ENCODE measurements around the gene YPEL2. TPM values are rescaled to one million over a fixed set of nuclear protein-coding genes. Genes with fewer than 3 reads are reported as not detected.
A peak's percentile ranks its signal among the peaks of the same experiment; 100 is the strongest.

Gene YPEL2
- polyA plus RNA-seq, 1 experiment, result 9.2 TPM

DNA sequence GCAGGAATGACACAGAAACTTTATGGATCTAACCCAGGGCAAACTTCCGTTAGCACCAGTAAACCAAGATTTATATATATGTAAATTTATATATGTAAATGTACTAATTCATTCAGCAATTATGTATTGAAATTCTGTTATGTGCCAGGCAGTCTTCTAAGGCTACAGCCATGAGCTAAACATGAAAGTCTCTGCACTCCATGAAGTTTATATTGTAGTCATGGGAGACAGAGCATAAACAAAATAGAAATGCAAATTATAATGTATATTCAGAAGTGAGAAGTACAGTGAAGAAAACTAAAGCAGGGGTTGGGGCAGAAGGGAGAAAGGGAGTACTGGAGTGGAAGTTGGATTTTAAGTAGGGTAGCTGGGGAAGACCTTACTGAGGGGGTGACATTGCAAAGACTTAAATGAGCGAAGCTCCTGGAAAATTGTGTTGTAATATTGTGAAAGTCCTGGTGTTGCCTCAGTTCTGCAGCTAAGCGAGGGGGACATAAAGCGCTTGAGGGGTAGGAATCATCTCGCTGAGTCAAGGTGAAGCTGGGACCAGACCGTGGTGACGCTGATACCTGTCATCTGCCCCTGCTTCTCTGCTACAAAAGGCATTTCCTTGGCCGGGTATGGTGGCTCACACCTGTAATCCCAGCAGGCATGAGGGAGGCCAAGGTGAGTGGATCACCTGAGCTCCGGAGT, 64.8 kb downstream of the YPEL2 start:
- DNase-seq (ENCODE audit: low read depth), result no peak
- Histone ChIP-seq H3K36me3 (ENCODE audit: control insufficient read depth, insufficient read depth, low read length) (peaks cover 5% of the 10 kb centered on the region), H3K27me3 (ENCODE audit: control insufficient read depth, insufficient read depth, low read length) (no peaks in the 10 kb centered on the region), H3K4me3 (ENCODE audit: low read depth, low read length) (no peak overlapping the region)
- TF ChIP-seq, protein P1, sequence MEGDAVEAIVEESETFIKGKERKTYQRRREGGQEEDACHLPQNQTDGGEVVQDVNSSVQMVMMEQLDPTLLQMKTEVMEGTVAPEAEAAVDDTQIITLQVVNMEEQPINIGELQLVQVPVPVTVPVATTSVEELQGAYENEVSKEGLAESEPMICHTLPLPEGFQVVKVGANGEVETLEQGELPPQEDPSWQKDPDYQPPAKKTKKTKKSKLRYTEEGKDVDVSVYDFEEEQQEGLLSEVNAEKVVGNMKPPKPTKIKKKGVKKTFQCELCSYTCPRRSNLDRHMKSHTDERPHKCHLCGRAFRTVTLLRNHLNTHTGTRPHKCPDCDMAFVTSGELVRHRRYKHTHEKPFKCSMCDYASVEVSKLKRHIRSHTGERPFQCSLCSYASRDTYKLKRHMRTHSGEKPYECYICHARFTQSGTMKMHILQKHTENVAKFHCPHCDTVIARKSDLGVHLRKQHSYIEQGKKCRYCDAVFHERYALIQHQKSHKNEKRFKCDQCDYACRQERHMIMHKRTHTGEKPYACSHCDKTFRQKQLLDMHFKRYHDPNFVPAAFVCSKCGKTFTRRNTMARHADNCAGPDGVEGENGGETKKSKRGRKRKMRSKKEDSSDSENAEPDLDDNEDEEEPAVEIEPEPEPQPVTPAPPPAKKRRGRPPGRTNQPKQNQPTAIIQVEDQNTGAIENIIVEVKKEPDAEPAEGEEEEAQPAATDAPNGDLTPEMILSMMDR (IDR thresholded peaks at IDR 0.05; ENCODE audit: insufficient read depth, low read depth, low read length), result no peak
- ChIA-PET POLR2A (no interaction called here), CTCF (interaction anchor here (1.2 kb wide), 1 partner anchor 12 kb away, joined by 4 read pairs; no protein-coding TSS in a partner anchor)

DNA sequence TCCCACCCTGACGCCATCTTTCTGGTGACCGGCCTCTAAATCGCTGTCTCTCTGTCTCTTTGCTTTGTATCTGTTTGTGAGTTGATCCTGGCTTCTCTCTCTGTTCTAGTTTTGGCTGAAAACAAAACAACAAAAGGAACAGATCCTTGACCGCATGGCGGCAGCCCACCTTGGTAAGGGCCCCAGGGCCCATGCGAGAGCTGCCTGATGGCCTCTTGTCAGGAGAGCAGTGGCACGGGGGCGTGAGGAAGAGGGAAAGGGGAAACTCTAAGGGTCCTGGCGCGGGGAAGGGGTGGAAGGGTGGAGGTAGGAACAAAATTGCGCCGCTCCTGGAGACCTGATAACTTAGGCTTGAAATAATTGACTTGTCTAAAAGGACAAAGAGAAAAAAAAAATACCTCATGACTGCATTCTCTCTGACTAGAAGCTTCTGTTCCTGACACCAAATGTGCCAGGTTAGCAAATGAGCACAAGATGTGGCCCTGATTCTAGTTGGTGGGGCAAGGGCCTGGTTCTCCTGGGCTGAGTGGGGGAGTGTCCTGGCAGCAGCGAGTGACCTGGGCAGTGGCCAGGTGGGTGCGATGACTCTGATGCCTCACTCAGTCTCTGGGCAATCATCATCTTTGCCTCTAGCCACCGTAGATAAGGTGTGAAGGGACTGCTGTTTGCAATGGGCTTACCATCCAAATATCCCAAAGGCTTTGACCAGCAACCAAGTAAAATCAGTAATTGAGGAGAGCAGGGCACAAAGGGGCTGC, 66.0 kb downstream of the YPEL2 start:
- DNase-seq (ENCODE audit: low read depth), result no peak
- Histone ChIP-seq H3K27me3 (ENCODE audit: control insufficient read depth, insufficient read depth, low read length) (no peaks in the 10 kb centered on the region), H3K4me3 (ENCODE audit: low read depth, low read length) (no peak overlapping the region), H3K36me3 (ENCODE audit: control insufficient read depth, insufficient read depth, low read length) (peaks cover 5% of the 10 kb centered on the region)
- ChIA-PET POLR2A (no interaction called here), CTCF (interaction anchor here (1.0 kb wide), 1 partner anchor 68 kb away, joined by 3 read pairs; no protein-coding TSS in a partner anchor)
- TF ChIP-seq, protein P1 (IDR thresholded peaks at IDR 0.05; ENCODE audit: insufficient read depth, low read depth, low read length), result no peak

DNA sequence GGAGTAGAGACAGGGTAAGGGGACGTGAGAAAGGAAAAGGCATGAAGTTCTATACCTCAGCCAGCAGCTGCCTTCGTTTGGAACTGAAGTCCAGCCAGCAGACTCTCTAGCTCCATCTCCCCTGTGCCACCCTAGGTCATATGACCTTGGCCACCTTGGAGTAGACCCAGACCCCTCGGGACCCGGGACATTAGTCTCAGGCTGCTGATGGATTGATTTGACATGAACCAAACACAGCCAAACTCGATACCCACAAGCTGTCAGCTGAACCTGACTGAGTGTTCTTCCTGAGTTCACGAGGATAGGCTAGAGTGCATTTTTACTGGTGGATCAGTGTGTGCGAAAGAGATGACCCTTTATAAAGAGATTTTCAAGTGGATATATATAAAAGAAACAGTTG, 68.5 kb downstream of the YPEL2 start:
- Histone ChIP-seq H3K4me3 (ENCODE audit: low read depth, low read length) (no peak overlapping the region), H3K27me3 (ENCODE audit: control insufficient read depth, insufficient read depth, low read length) (no peaks in the 10 kb centered on the region), H3K36me3 (ENCODE audit: control insufficient read depth, insufficient read depth, low read length) (peaks cover 5% of the 10 kb centered on the region)
- TF ChIP-seq, protein P1 (IDR thresholded peaks at IDR 0.05; ENCODE audit: insufficient read depth, low read depth, low read length), result no peak
- no peak for DNase-seq (ENCODE audit: low read depth)
- POLR2A ChIA-PET, result no interaction called here
- CTCF ChIA-PET, result interaction anchor here (1.1 to 1.7 kb wide), 2 partner anchors 23 to 70 kb away, joined by 3 to 5 read pairs; no protein-coding TSS in a partner anchor

DNA sequence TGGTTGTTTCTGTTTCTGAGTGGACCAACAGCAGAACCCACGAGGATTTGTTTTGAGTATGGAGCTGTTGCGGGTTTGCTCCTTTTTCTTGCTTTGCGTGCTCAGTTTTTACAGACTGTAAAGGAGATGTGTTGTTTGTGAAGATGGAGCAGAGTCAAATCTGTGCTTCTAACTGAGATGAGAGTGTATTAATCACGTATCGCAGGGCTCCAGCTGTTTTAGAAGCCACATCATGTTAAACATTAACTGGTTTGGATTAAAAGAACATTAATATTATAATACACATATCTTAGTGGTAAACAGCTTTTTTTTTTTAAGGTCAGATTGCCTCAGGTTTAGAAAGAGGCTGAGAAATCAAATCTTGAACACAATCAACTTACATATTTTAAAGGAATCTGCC, 69.4 kb downstream of the YPEL2 start:
- POLR2A ChIA-PET, result no interaction called here
- H3K4me3 ChIP-seq (ENCODE audit: low read depth, low read length), result peak overlapping the region; percentile 38

DNA sequence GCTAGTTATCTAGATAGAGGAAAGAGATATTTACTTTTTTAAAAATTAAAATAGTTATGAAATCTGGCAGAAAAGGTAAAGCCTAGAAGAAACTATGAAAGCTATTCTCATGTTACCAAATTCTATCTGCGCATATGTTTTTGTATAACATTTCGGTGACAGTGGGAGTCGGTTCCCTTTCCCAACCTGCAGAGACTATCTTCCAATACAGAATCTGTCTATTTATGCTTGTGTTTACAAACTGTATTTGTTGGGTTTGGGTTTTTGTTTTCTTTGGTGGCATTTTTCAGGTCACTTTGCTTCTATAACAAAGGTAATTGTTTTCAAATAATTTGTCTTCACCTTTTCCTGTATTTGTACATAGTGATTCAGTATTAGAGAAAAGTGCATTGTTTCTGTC, 69.8 kb downstream of the YPEL2 start:
- POLR2A ChIA-PET, result no interaction called here
- DNase-seq (ENCODE audit: low read depth), result no peak
- CTCF ChIA-PET, result interaction anchor here (1.7 kb wide), 1 partner anchor 22 kb away, joined by 3 read pairs; no protein-coding TSS in a partner anchor
- H3K36me3 ChIP-seq (ENCODE audit: control insufficient read depth, insufficient read depth, low read length), result peaks cover 3% of the 10 kb centered on the region
- H3K27me3 ChIP-seq (ENCODE audit: control insufficient read depth, insufficient read depth, low read length), result no peaks in the 10 kb centered on the region
- TF ChIP-seq, protein P1 (IDR thresholded peaks at IDR 0.05; ENCODE audit: insufficient read depth, low read depth, low read length), result no peak
- H3K4me3 ChIP-seq (ENCODE audit: low read depth, low read length), result no peak overlapping the region

More for the DNA sequence above, 69.4 kb downstream of the YPEL2 start:
- no peaks in the 10 kb centered on the region for H3K27me3 ChIP-seq (ENCODE audit: control insufficient read depth, insufficient read depth, low read length)
- DNase-seq (ENCODE audit: low read depth), result peak; percentile 37
- CTCF ChIA-PET, result interaction anchor here (1.7 kb wide), 1 partner anchor 22 kb away, joined by 3 read pairs; no protein-coding TSS in a partner anchor
- peaks cover 3% of the 10 kb centered on the region for H3K36me3 ChIP-seq (ENCODE audit: control insufficient read depth, insufficient read depth, low read length)
- TF ChIP-seq, protein P1 (IDR thresholded peaks at IDR 0.05; ENCODE audit: insufficient read depth, low read depth, low read length), result no peak

All from BJ (cell line).